IMR-90 (cell line): ENCODE results near the gene TOMM20L. TPM values are rescaled to one million over a fixed set of nuclear protein-coding genes. Genes with fewer than 3 reads are reported as not detected.

ENCODE experiments used
- ATAC-seq: fragments of 200-7000 bp; cut with Tn5 transposase; 2 replicates; pipeline ENCODE4 v1.9.1; 2020; ENCODE audit warnings: low read depth, mild to moderate bottlenecking, moderate library complexity
- BruUV-seq: library from RNA; stranded (reverse); fragments of 400-500 nt; replicated peaks from 2 replicates; lab custom pipeline; 2021; lab: Mats Ljungman, UMichigan
- CTCF ChIA-PET: fragments of 300-600 bp; formaldehyde crosslinking; extraction: SDS; loops from one replicate; lab custom pipeline; 2021; ENCODE audit warnings: antibody characterized with exemption; lab: Yijun Ruan, JAX
- POLR2A ChIA-PET: fragments of 300-600 bp; sonication (Branson Sonifier 250); formaldehyde crosslinking; loops from one replicate; lab custom pipeline; 2022; ENCODE audit warnings: antibody characterized with exemption; ENCODE audit not compliant: unreplicated experiment; lab: Charles Lee
- DNase-seq: peaks from one replicate; pipeline ENCODE4 v3.0.0; 2013
- H2AFZ ChIP-seq: replicated peaks from 2 replicates; pipeline ENCODE3; 2013; ENCODE audit warnings: low read length, mild to moderate bottlenecking; ENCODE audit not compliant: poor library complexity
- H2AK5ac ChIP-seq: 2 replicates; pipeline ENCODE4 v1.6.1; 2013; ENCODE audit warnings: low read depth, low read length, inconsistent platforms
- H2AK9ac ChIP-seq: replicated peaks from 2 replicates; pipeline ENCODE3; 2013; ENCODE audit warnings: mild to moderate bottlenecking, low read depth, low read length, moderate library complexity; ENCODE audit not compliant: poor library complexity
- H2BK120ac ChIP-seq: 2 replicates; pipeline ENCODE4 v1.6.1; 2013; ENCODE audit warnings: low read depth, low read length, inconsistent platforms
- H2BK15ac ChIP-seq: 3 replicates; pipeline ENCODE4 v1.6.1; 2013; ENCODE audit warnings: low read depth, low read length, inconsistent platforms
- H2BK20ac ChIP-seq: 2 replicates; pipeline ENCODE4 v1.6.1; 2013; ENCODE audit warnings: low read depth, mild to moderate bottlenecking, inconsistent platforms, low read length, moderate library complexity
- H2BK5ac ChIP-seq: 2 replicates; pipeline ENCODE4 v1.6.1; 2013; ENCODE audit warnings: mild to moderate bottlenecking, low read depth, low read length, inconsistent platforms; ENCODE audit not compliant: poor library complexity, severe bottlenecking
- H3K14ac ChIP-seq: replicated peaks from 2 replicates; pipeline ENCODE4 v1.6.1; 2013; ENCODE audit warnings: low read depth, low read length, inconsistent platforms
- H3K18ac ChIP-seq: 2 replicates; pipeline ENCODE4 v1.6.1; 2013; ENCODE audit warnings: low read depth, low read length, control low read depth
- H3K23ac ChIP-seq: 2 replicates; pipeline ENCODE4 v1.6.1; 2013; ENCODE audit warnings: low read depth, low read length, inconsistent platforms
- H3K27ac ChIP-seq: 2 replicates; pipeline ENCODE4 v1.5.1; 2013; ENCODE audit warnings: mild to moderate bottlenecking, control low read depth, low read length; ENCODE audit not compliant: insufficient read depth
- H3K27me3 ChIP-seq: 2 replicates; pipeline ENCODE4 v1.6.1; 2013; ENCODE audit warnings: low read length; ENCODE audit not compliant: control insufficient read depth, insufficient read depth
- H3K36me3 ChIP-seq: 2 replicates; pipeline ENCODE4 v1.6.1; 2013; ENCODE audit warnings: low read length, mixed read lengths; ENCODE audit not compliant: control insufficient read depth, insufficient read depth
- H3K4ac ChIP-seq: 2 replicates; pipeline ENCODE4 v1.6.1; 2013; ENCODE audit warnings: low read depth, low read length, inconsistent platforms
- H3K4me1 ChIP-seq: 2 replicates; pipeline ENCODE4 v1.6.1; 2013; ENCODE audit warnings: low read length, mixed read lengths; ENCODE audit not compliant: control insufficient read depth, insufficient read depth
- H3K4me2 ChIP-seq: 2 replicates; pipeline ENCODE4 v1.6.1; 2013; ENCODE audit warnings: low read depth, mild to moderate bottlenecking, control low read depth, low read length, moderate library complexity
- H3K4me3 ChIP-seq: 2 replicates; pipeline ENCODE4 v1.5.1; 2013; ENCODE audit warnings: low read depth, mild to moderate bottlenecking, control low read depth, low read length, moderate library complexity; ENCODE audit not compliant: insufficient read depth
- H3K56ac ChIP-seq: 2 replicates; pipeline ENCODE4 v1.6.1; 2013; ENCODE audit warnings: low read length, inconsistent platforms; ENCODE audit not compliant: insufficient read depth; ENCODE audit errors: extremely low read depth
- H3K79me1 ChIP-seq, 2 experiments: 2 replicates each; pipeline ENCODE4 v1.6.1; 2013; ENCODE audit warnings: low read length in 2 of 2, inconsistent platforms in 1 of 2, low read depth in 1 of 2
- H3K9ac ChIP-seq: 2 replicates; pipeline ENCODE4 v1.6.1; 2013; ENCODE audit warnings: low read depth, low read length, control low read depth
- H3K9me1 ChIP-seq: 2 replicates; pipeline ENCODE4 v1.6.1; 2013; ENCODE audit warnings: low read length, inconsistent platforms; ENCODE audit not compliant: insufficient read depth
- H3K9me3 ChIP-seq: 2 replicates; pipeline ENCODE4 v1.6.1; 2013; ENCODE audit warnings: low read length; ENCODE audit not compliant: control insufficient read depth, insufficient read depth
- H4K20me1 ChIP-seq: 2 replicates; pipeline ENCODE4 v1.6.1; 2013; ENCODE audit warnings: low read length, inconsistent platforms; ENCODE audit not compliant: insufficient read depth
- H4K5ac ChIP-seq: 2 replicates; pipeline ENCODE4 v1.6.1; 2013; ENCODE audit warnings: mild to moderate bottlenecking, low read depth, low read length, control low read depth
- H4K8ac ChIP-seq, 2 experiments: 2 replicates each; pipeline ENCODE4 v1.6.1; 2013; ENCODE audit warnings: low read depth in 2 of 2, low read length in 2 of 2, control low read depth in 1 of 2, inconsistent platforms in 1 of 2
- H4K91ac ChIP-seq: 2 replicates; pipeline ENCODE4 v1.6.1; 2013; ENCODE audit warnings: low read depth, low read length, inconsistent platforms; ENCODE audit not compliant: insufficient read depth
- BHLHE40 ChIP-seq: fragments of 150-350 bp; IDR thresholded peaks from 2 replicates; pipeline ENCODE4 v1.6.1; 2016; ENCODE audit warnings: mild to moderate bottlenecking, low read depth, low read length
- CEBPB ChIP-seq: IDR thresholded peaks from 2 replicates; pipeline ENCODE4 v1.6.1; 2012; ENCODE audit warnings: low read depth, low read length, improper control_type of control experiment
- CHD1 ChIP-seq: IDR thresholded peaks from 2 replicates; pipeline ENCODE4 v1.6.1; 2012; ENCODE audit warnings: low read depth, low read length, improper control_type of control experiment
- CTCF ChIP-seq: conservative IDR thresholded peaks from 2 replicates; pipeline ENCODE4 v1.5.1; 2012; ENCODE audit warnings: mild to moderate bottlenecking, low read depth, low read length, improper control_type of control experiment
- FOS ChIP-seq: fragments of 150-350 bp; IDR thresholded peaks from 2 replicates; pipeline ENCODE4 v1.6.1; 2016; ENCODE audit warnings: low read depth, low read length
- MAFK ChIP-seq: IDR thresholded peaks from 2 replicates; pipeline ENCODE4 v1.6.1; 2012; ENCODE audit warnings: low read depth, low read length, improper control_type of control experiment
- MAZ ChIP-seq: IDR thresholded peaks from 2 replicates; pipeline ENCODE4 v1.6.1; 2012; ENCODE audit warnings: low read depth, mild to moderate bottlenecking, low read length, improper control_type of control experiment, moderate library complexity, borderline replicate concordance
- MXI1 ChIP-seq: IDR thresholded peaks from 2 replicates; pipeline ENCODE4 v1.6.1; 2012; ENCODE audit warnings: low read depth, mild to moderate bottlenecking, low read length, moderate library complexity, borderline replicate concordance
- NFE2L2 ChIP-seq: fragments of 150-350 bp; IDR thresholded peaks from 2 replicates; pipeline ENCODE4 v1.6.1; 2016; ENCODE audit warnings: low read depth, mild to moderate bottlenecking, low read length
- POLR2A ChIP-seq: IDR thresholded peaks from 2 replicates; pipeline ENCODE4 v1.6.1; 2012; ENCODE audit warnings: mild to moderate bottlenecking, low read depth, low read length
- RAD21 ChIP-seq: IDR thresholded peaks from 2 replicates; pipeline ENCODE4 v1.6.1; 2012; ENCODE audit warnings: low read length, improper control_type of control experiment
- RCOR1 ChIP-seq: IDR thresholded peaks from 2 replicates; pipeline ENCODE4 v1.6.1; 2012; ENCODE audit warnings: mild to moderate bottlenecking, low read length, improper control_type of control experiment; ENCODE audit not compliant: insufficient replicate concordance
- RFX5 ChIP-seq: IDR thresholded peaks from 2 replicates; pipeline ENCODE4 v1.8.0; 2012; ENCODE audit warnings: low read depth, mild to moderate bottlenecking, low read length, moderate library complexity
- SMC3 ChIP-seq: fragments of 150-350 bp; IDR thresholded peaks from 2 replicates; pipeline ENCODE4 v1.6.1; 2016; ENCODE audit warnings: low read depth, mild to moderate bottlenecking, antibody characterized with exemption, low read length, moderate library complexity
- whole genome bisulfite sequencing, 2 experiments: methylation state at CpG; one replicate each; pipeline versions ENCODE4 v1.1.5 to v1.1.7; 2013; ENCODE audit warnings: missing lambda C conversion rate in 2 of 2; ENCODE audit not compliant: insufficient read length in 1 of 2; ENCODE audit errors: extremely low coverage in 2 of 2; 5-methylcytosine and 5-hydroxymethylcytosine counted together
- dilution Hi-C: fragments of 300-500 bp; cut with HindIII; formaldehyde crosslinking; loops from one replicate; pipeline ENCODE4 v1.14.3; 2018; ENCODE audit warnings: low sequenced_read_pairs; ENCODE audit not compliant: unreplicated experiment
- in situ Hi-C: fragments of 300-500 bp; cut with MboI; formaldehyde crosslinking; loops from 3 replicates; pipeline ENCODE4 v1.14.3; 2019; ENCODE audit warnings: low sequenced_read_pairs, inconsistent platforms, mixed read lengths
- intact Hi-C: fragments of 100-400 bp; cut with micrococcal nuclease; formaldehyde crosslinking; loops from 2 replicates; pipeline ENCODE4 v1.10.0; 2022
- polyA plus RNA-seq, 3 experiments: library from polyadenylated mRNA; depleted of rRNA; stranded (reverse); fragments of >200 nt; gene quantifications; 2 replicates each; pipeline ENCODE4 v1.2.3, GENCODE V29; 2012; ENCODE audit warnings: low replicate concordance in 1 of 3
- total RNA-seq: library from RNA; depleted of rRNA; stranded (reverse); fragments of >200 nt; gene quantifications from 2 replicates; pipeline ENCODE4 v1.2.3, GENCODE V29; 2012
- TF ChIP-seq, protein P1 (sequence below): fragments of 150-350 bp; IDR thresholded peaks from 2 replicates; pipeline ENCODE4 v1.6.1; 2017; ENCODE audit warnings: mild to moderate bottlenecking, antibody characterized with exemption, low read length, low read depth
- TF ChIP-seq, protein P2 (sequence below): fragments of 150-350 bp; IDR thresholded peaks from 2 replicates; pipeline ENCODE4 v1.6.1; 2016; ENCODE audit warnings: low read depth, mild to moderate bottlenecking, low read length, moderate library complexity, borderline replicate concordance

Gene TOMM20L
- total and polyA plus RNA-seq, 2 of the 4 experiments (the other 2 are of a cell fraction) = not detected

DNA sequence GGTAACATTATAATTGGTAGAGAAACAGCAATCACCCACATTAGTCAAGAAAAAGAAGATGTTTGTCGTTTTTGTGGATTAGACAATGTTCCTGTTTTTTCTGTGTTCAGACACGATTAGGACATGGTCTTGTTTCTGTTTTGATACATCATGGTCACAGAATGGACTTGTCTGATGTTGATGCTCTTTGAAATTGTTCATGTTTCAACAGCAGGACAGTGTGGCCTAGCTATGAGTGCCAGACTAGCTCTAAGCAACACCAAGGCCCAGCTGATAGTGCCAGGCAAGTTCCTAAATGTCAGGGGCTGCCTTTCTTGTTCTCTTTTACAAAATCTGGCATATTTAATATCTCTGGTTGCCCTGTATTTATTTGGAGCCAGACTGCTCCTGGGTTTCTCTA is 40.9 kb upstream of the TOMM20L start:
- no peak overlapping the region for H4K91ac ChIP-seq
- no peak overlapping the region for H4K8ac ChIP-seq
- TF ChIP-seq BHLHE40 = no peak
- no peak for TF ChIP-seq FOS
- TF ChIP-seq SMC3 = no peak
- TF ChIP-seq, protein P1, sequence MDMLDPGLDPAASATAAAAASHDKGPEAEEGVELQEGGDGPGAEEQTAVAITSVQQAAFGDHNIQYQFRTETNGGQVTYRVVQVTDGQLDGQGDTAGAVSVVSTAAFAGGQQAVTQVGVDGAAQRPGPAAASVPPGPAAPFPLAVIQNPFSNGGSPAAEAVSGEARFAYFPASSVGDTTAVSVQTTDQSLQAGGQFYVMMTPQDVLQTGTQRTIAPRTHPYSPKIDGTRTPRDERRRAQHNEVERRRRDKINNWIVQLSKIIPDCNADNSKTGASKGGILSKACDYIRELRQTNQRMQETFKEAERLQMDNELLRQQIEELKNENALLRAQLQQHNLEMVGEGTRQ = no peak
- no peak for TF ChIP-seq RFX5
- no peak for TF ChIP-seq POLR2A
- TF ChIP-seq RAD21 = no peak
- TF ChIP-seq NFE2L2 = no peak
- no peak for TF ChIP-seq MAFK
- no peak for TF ChIP-seq MAZ
- TF ChIP-seq RCOR1 = no peak
- TF ChIP-seq CEBPB = no peak
- TF ChIP-seq CHD1 = no peak
- no peak for TF ChIP-seq MXI1
- TF ChIP-seq, protein P2, sequence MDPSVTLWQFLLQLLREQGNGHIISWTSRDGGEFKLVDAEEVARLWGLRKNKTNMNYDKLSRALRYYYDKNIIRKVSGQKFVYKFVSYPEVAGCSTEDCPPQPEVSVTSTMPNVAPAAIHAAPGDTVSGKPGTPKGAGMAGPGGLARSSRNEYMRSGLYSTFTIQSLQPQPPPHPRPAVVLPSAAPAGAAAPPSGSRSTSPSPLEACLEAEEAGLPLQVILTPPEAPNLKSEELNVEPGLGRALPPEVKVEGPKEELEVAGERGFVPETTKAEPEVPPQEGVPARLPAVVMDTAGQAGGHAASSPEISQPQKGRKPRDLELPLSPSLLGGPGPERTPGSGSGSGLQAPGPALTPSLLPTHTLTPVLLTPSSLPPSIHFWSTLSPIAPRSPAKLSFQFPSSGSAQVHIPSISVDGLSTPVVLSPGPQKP = no peak
- no peak for TF ChIP-seq CTCF
- ChIA-PET POLR2A (no interaction called here), CTCF (no interaction called here)
- H3K4ac ChIP-seq = no peak overlapping the region
- DNase-seq (no peak), ATAC-seq (no peak)
- H2BK20ac ChIP-seq = no peak overlapping the region
- H3K9me1 ChIP-seq = no peaks in the 10 kb centered on the region
- H3K23ac ChIP-seq = 0 out of 2 replicates have a peak overlapping the region, but pooled peaks have one; percentile 3
- no CpG with 5 or more reads among the region's 2 CpGs for WGBS, 2 experiments
- no peak overlapping the region for H2BK15ac ChIP-seq
- intact Hi-C loops (loop anchor here (5.0 kb wide), 1 partner anchor 53 kb away; no protein-coding TSS in a partner anchor), dilution Hi-C loops (no loop called here), in situ Hi-C loops (no loop called here)
- H4K20me1 ChIP-seq = no peaks in the 10 kb centered on the region
- H3K4me2 ChIP-seq = no peak overlapping the region
- H2AK5ac ChIP-seq = no peak overlapping the region
- peaks cover 0 to 2% of the 10 kb centered on the region in 2 experiments; a peak in 1 of 4 replicates for H3K79me1 ChIP-seq
- H2BK5ac ChIP-seq = peak overlapping the region; percentile 1
- H2AK9ac ChIP-seq = no peak overlapping the region
- peaks cover 3% of the 10 kb centered on the region; the same call in 1 of the 2 replicates for H3K4me1 ChIP-seq
- H3K56ac ChIP-seq = no peak overlapping the region
- no peak overlapping the region for H3K4me3 ChIP-seq
- H4K5ac ChIP-seq = no peak overlapping the region
- peaks cover 17% of the 10 kb centered on the region for H3K36me3 ChIP-seq
- no peak overlapping the region for H3K14ac ChIP-seq
- H3K9ac ChIP-seq = no peak overlapping the region
- no peak overlapping the region for H2BK120ac ChIP-seq
- no TSS peak for BruUV-seq
- H3K27me3 ChIP-seq = no peaks in the 10 kb centered on the region
- no peak overlapping the region for H3K27ac ChIP-seq
- H3K9me3 ChIP-seq = no peaks in the 10 kb centered on the region
- H2AFZ ChIP-seq = no peak overlapping the region
- no peak overlapping the region for H3K18ac ChIP-seq
